Stimulated activated effector memory CD8-positive, alpha-beta T cell treated with anti-CD3 and anti-CD28 coated beads, Interleukin-12 subunit alpha, Interleukin-12 subunit beta, amount 100 ng/mL, for 72 hours (primary cell): ENCODE data around the gene CPNE4.
"Not testable (repeated sequence)": the region's sequence is repeated elsewhere in the genome, so short reads cannot be mapped to it uniquely, and the experiment has no call there.

Source experiments
- ATAC-seq: fragments of 150-1000 bp; cut with Tn5 transposase; 2 replicates; pipeline ENCODE4 v1.10.0; 2021
- DNase-seq, 2 donors: peaks; one replicate each; pipeline ENCODE4 v3.0.0; 2021 to 2022; ENCODE audit warnings: low spot score in 2 of 2
- H3K27ac Mint-ChIP-seq: one replicate; pipeline ENCODE4 v1.8.0; 2022; ENCODE audit warnings: mild to moderate bottlenecking, mixed read lengths
- H3K36me3 Mint-ChIP-seq: one replicate; pipeline ENCODE4 v1.8.0; 2022; ENCODE audit warnings: mild to moderate bottlenecking, mixed read lengths
- H3K4me1 Mint-ChIP-seq: one replicate; pipeline ENCODE4 v1.8.0; 2022; ENCODE audit warnings: mixed read lengths
- H3K4me3 Mint-ChIP-seq: one replicate; pipeline ENCODE4 v1.8.0; 2022; ENCODE audit warnings: mild to moderate bottlenecking, mixed read lengths
- H3K9me3 Mint-ChIP-seq: one replicate; pipeline ENCODE4 v1.8.0; 2022; ENCODE audit warnings: mixed read lengths

Gene CPNE4

GRCh38 chr3:132001036-132001435 is 33.8 kb downstream of the CPNE4 start:
- Mint-ChIP-seq H3K4me1 (no peaks in the 10 kb centered on the region), H3K36me3 (no peaks in the 10 kb centered on the region), H3K27ac (no peak overlapping the region), H3K9me3 (no peaks in the 10 kb centered on the region), H3K4me3 (no peak overlapping the region)
- ATAC-seq (no peak), DNase-seq (no peak)

- no peaks in the 10 kb centered on the region for H3K4me1 Mint-ChIP-seq
- H3K4me3 Mint-ChIP-seq = no peak overlapping the region
- H3K9me3 Mint-ChIP-seq = no peaks in the 10 kb centered on the region
- ATAC-seq = no peak
- no peak overlapping the region for H3K27ac Mint-ChIP-seq
- no peaks in the 10 kb centered on the region for H3K36me3 Mint-ChIP-seq
- no peak for DNase-seq
These were observed 36.8 kb downstream of the CPNE4 start for GRCh38 chr3:131998027-131998426.

GRCh38 chr3:131995891-131996290 is 38.9 kb downstream of the CPNE4 start:
- no peak overlapping the region for H3K27ac Mint-ChIP-seq
- no peak for ATAC-seq
- no peaks in the 10 kb centered on the region for H3K4me1 Mint-ChIP-seq
- no peak for DNase-seq
- H3K4me3 Mint-ChIP-seq = no peak overlapping the region
- peaks cover 5% of the 10 kb centered on the region for H3K9me3 Mint-ChIP-seq
- no peaks in the 10 kb centered on the region for H3K36me3 Mint-ChIP-seq

- no peaks in the 10 kb centered on the region for H3K4me1 Mint-ChIP-seq
- H3K9me3 Mint-ChIP-seq = peaks cover 5% of the 10 kb centered on the region
- ATAC-seq = no peak
- H3K27ac Mint-ChIP-seq = no peak overlapping the region
- H3K4me3 Mint-ChIP-seq = no peak overlapping the region
- no peaks in the 10 kb centered on the region for H3K36me3 Mint-ChIP-seq
- no peak for DNase-seq
These were observed 45.5 kb downstream of the CPNE4 start for GRCh38 chr3:131989318-131989717.

- Mint-ChIP-seq H3K9me3 (peaks cover 5% of the 10 kb centered on the region), H3K4me1 (no peaks in the 10 kb centered on the region), H3K36me3 (no peaks in the 10 kb centered on the region), H3K27ac (no peak overlapping the region), H3K4me3 (no peak overlapping the region)
- no peak for DNase-seq
- no peak for ATAC-seq
These were observed 46.6 kb downstream of the CPNE4 start for GRCh38 chr3:131988209-131988608.

GRCh38 chr3:131983689-131984088 is 51.1 kb downstream of the CPNE4 start:
- Mint-ChIP-seq H3K4me3 (no peak overlapping the region), H3K27ac (no peak overlapping the region), H3K9me3 (peaks cover 4% of the 10 kb centered on the region), H3K4me1 (no peaks in the 10 kb centered on the region), H3K36me3 (peaks cover 1% of the 10 kb centered on the region)
- ATAC-seq = no peak
- no peak for DNase-seq

GRCh38 chr3:131981323-131981722 is 53.5 kb downstream of the CPNE4 start:
- Mint-ChIP-seq H3K9me3 (peaks cover 5% of the 10 kb centered on the region), H3K27ac (no peak overlapping the region), H3K4me3 (no peak overlapping the region), H3K4me1 (no peaks in the 10 kb centered on the region), H3K36me3 (peaks cover 6% of the 10 kb centered on the region)
- ATAC-seq (no peak), DNase-seq (no peak)

- Mint-ChIP-seq H3K36me3 (peaks cover 6% of the 10 kb centered on the region), H3K4me1 (no peaks in the 10 kb centered on the region), H3K9me3 (peaks cover 7% of the 10 kb centered on the region), H3K4me3 (no peak overlapping the region), H3K27ac (no peak overlapping the region)
- ATAC-seq = no peak
- DNase-seq = no peak
These were observed 58.4 kb downstream of the CPNE4 start for GRCh38 chr3:131976448-131976847.

- ATAC-seq (no peak), DNase-seq (no peak)
- Mint-ChIP-seq H3K36me3 (peaks cover 6% of the 10 kb centered on the region), H3K4me1 (no peaks in the 10 kb centered on the region), H3K4me3 (no peak overlapping the region), H3K27ac (no peak overlapping the region), H3K9me3 (peaks cover 3% of the 10 kb centered on the region)
These were observed 59.8 kb downstream of the CPNE4 start for GRCh38 chr3:131975047-131975446.

- DNase-seq (no peak), ATAC-seq (no peak)
- Mint-ChIP-seq H3K9me3 (peaks cover 3% of the 10 kb centered on the region), H3K27ac (no peak overlapping the region), H3K4me1 (no peaks in the 10 kb centered on the region), H3K4me3 (no peak overlapping the region), H3K36me3 (peaks cover 5% of the 10 kb centered on the region)
These were observed 61.1 kb downstream of the CPNE4 start for GRCh38 chr3:131973731-131974130.

- ATAC-seq (peak; percentile 34), DNase-seq (no peak)
- no peaks in the 10 kb centered on the region for H3K36me3 Mint-ChIP-seq
- no peaks in the 10 kb centered on the region for H3K4me1 Mint-ChIP-seq
- peaks cover 3% of the 10 kb centered on the region for H3K9me3 Mint-ChIP-seq
- no peak overlapping the region for H3K4me3 Mint-ChIP-seq
- no peak overlapping the region for H3K27ac Mint-ChIP-seq
These were observed 62.3 kb downstream of the CPNE4 start for GRCh38 chr3:131972550-131972949.

GRCh38 chr3:131972091-131972490 is 62.7 kb downstream of the CPNE4 start:
- Mint-ChIP-seq H3K36me3 (no peaks in the 10 kb centered on the region), H3K4me1 (no peaks in the 10 kb centered on the region), H3K4me3 (no peak overlapping the region), H3K9me3 (peaks cover 3% of the 10 kb centered on the region), H3K27ac (no peak overlapping the region)
- ATAC-seq = no peak
- no peak for DNase-seq

- ATAC-seq, H3K4me3 Mint-ChIP-seq, H3K4me1 Mint-ChIP-seq, DNase-seq, H3K27ac Mint-ChIP-seq, H3K9me3 Mint-ChIP-seq, H3K36me3 Mint-ChIP-seq: not testable (repeated sequence)
These were observed 71.4 kb downstream of the CPNE4 start for GRCh38 chr3:131963442-131963841.

- Mint-ChIP-seq H3K4me3 (no peak overlapping the region), H3K36me3 (no peaks in the 10 kb centered on the region), H3K27ac (no peak overlapping the region), H3K4me1 (no peaks in the 10 kb centered on the region), H3K9me3 (peaks cover 9% of the 10 kb centered on the region)
- ATAC-seq (no peak), DNase-seq (no peak)
These were observed 71.8 kb downstream of the CPNE4 start for GRCh38 chr3:131962982-131963381.

GRCh38 chr3:131960324-131960723 is 74.5 kb downstream of the CPNE4 start:
- Mint-ChIP-seq H3K4me1 (no peaks in the 10 kb centered on the region), H3K36me3 (no peaks in the 10 kb centered on the region), H3K9me3 (peaks cover 3% of the 10 kb centered on the region), H3K4me3 (no peak overlapping the region), H3K27ac (no peak overlapping the region)
- DNase-seq = no peak
- no peak for ATAC-seq

GRCh38 chr3:131957980-131958379 is 76.8 kb downstream of the CPNE4 start:
- no peak overlapping the region for H3K27ac Mint-ChIP-seq
- DNase-seq = no peak
- H3K4me3 Mint-ChIP-seq = no peak overlapping the region
- ATAC-seq = no peak
- H3K4me1 Mint-ChIP-seq = no peaks in the 10 kb centered on the region
- peaks cover 2% of the 10 kb centered on the region for H3K9me3 Mint-ChIP-seq
- no peaks in the 10 kb centered on the region for H3K36me3 Mint-ChIP-seq

GRCh38 chr3:131957511-131957910 is 77.3 kb downstream of the CPNE4 start:
- no peaks in the 10 kb centered on the region for H3K36me3 Mint-ChIP-seq
- H3K9me3 Mint-ChIP-seq = peaks cover 2% of the 10 kb centered on the region
- no peak overlapping the region for H3K27ac Mint-ChIP-seq
- ATAC-seq = no peak
- DNase-seq = no peak
- no peaks in the 10 kb centered on the region for H3K4me1 Mint-ChIP-seq
- no peak overlapping the region for H3K4me3 Mint-ChIP-seq
